HEK293T (cell line): ENCODE data around the gene FAM20C.

Experiments
- ARNT ChIP-seq: fragments of 450-650 bp; IDR thresholded peaks from 2 replicates; pipeline ENCODE4 v1.6.1; 2017; ENCODE audit warnings: mild to moderate bottlenecking
- BHLHE40 ChIP-seq: fragments of 450-650 bp; IDR thresholded peaks from 2 replicates; pipeline ENCODE4 v1.6.1; 2016; ENCODE audit warnings: mild to moderate bottlenecking, moderate library complexity, borderline replicate concordance
- CTBP1 ChIP-seq: fragments of 450-650 bp; IDR thresholded peaks from 2 replicates; pipeline ENCODE4 v1.6.1; 2016; ENCODE audit warnings: borderline replicate concordance
- ELF4 ChIP-seq: fragments of 450-650 bp; IDR thresholded peaks from 2 replicates; pipeline ENCODE4 v1.6.1; 2017; ENCODE audit warnings: antibody characterized with exemption
- FOXM1 ChIP-seq: fragments of 450-650 bp; IDR thresholded peaks from 2 replicates; pipeline ENCODE4 v1.6.1; 2017; ENCODE audit warnings: mild to moderate bottlenecking, borderline replicate concordance
- L3MBTL2 ChIP-seq: fragments of 450-650 bp; conservative IDR thresholded peaks from 2 replicates; pipeline ENCODE4 v1.6.1; 2016; ENCODE audit warnings: mild to moderate bottlenecking
- LEF1 ChIP-seq: fragments of 450-650 bp; IDR thresholded peaks from 2 replicates; pipeline ENCODE4 v1.6.1; 2017; ENCODE audit warnings: mild to moderate bottlenecking, borderline replicate concordance
- NFRKB ChIP-seq: fragments of 450-650 bp; IDR thresholded peaks from 2 replicates; pipeline ENCODE4 v1.6.1; 2016; ENCODE audit warnings: mild to moderate bottlenecking, moderate library complexity
- SP1 ChIP-seq: fragments of 450-650 bp; IDR thresholded peaks from 2 replicates; pipeline ENCODE4 v1.6.1; 2017
- SUZ12 ChIP-seq: fragments of 450-650 bp; IDR thresholded peaks from 2 replicates; pipeline ENCODE4 v1.6.1; 2016; ENCODE audit warnings: mild to moderate bottlenecking
- TARDBP ChIP-seq: fragments of 450-650 bp; IDR thresholded peaks from 2 replicates; pipeline ENCODE4 v1.6.1; 2016
- ZNF384 ChIP-seq: fragments of 450-650 bp; IDR thresholded peaks from 2 replicates; pipeline ENCODE4 v1.6.1; 2016

GRCh38 chr7:160958-161725, 31.2 kb upstream of the FAM20C start:
- TF ChIP-seq ELF4 (no peak), ZNF384 (no peak), SUZ12 (no peak), CTBP1 (no peak), SP1 (no peak), L3MBTL2 (no peak), BHLHE40 (no peak), NFRKB (no peak), FOXM1 (no peak), TARDBP (no peak), ARNT (no peak), LEF1 (no peak)
